ENCODE results near the gene MINDY2.
A peak's percentile ranks its signal among the peaks of the same experiment; 100 is the strongest.
"Not testable (repeated sequence)": the region's sequence is repeated elsewhere in the genome, so short reads cannot be mapped to it uniquely, and the experiment has no call there.

MINDY2 gene

GRCh38 chr15:58764468-58764867 lies 6.6 kb upstream of the MINDY2 start:
- Histone ChIP-seq H3K4me2 (ENCODE audit: low read length, poor library complexity, severe bottlenecking) (no peak overlapping the region), H2AFZ (ENCODE audit: low read depth, low read length) (no peak overlapping the region), H2BK12ac (ENCODE audit: low read length in 2 of 2) (no peak overlapping the region), H3K27me3 (ENCODE audit: control insufficient read depth in 1 of 2, insufficient read depth in 1 of 2, low read length in 2 of 2) (no peaks in the 10 kb centered on the region), H2BK15ac (ENCODE audit: low read depth, poor library complexity, severe bottlenecking) (no peak overlapping the region), H3K23ac (ENCODE audit: low read length in 2 of 2) (no peak overlapping the region), H3K4me1 (ENCODE audit: control insufficient read depth, insufficient read depth, low read depth, low read length) (no peaks in the 10 kb centered on the region), H3K79me1 (replicated peaks; ENCODE audit: low read length, poor library complexity, severe bottlenecking) (no peaks in the 10 kb centered on the region), H3K9ac (ENCODE audit: low read length) (no peak overlapping the region), H2AK5ac (ENCODE audit: low read length, severe bottlenecking) (no peak overlapping the region), H2BK5ac (ENCODE audit: low read depth, low read length, poor library complexity, severe bottlenecking) (no peak overlapping the region), H2BK120ac (ENCODE audit: low read depth, low read length) (no peak overlapping the region), H3K14ac (ENCODE audit: low read length in 2 of 2) (no peak overlapping the region), H3K4ac (ENCODE audit: low read depth in 1 of 2, low read length in 2 of 2) (no peak overlapping the region), H4K8ac (ENCODE audit: low read length) (no peak overlapping the region), H3K4me3 (ENCODE audit: insufficient read depth in 1 of 2, low read depth in 1 of 2, low read length in 2 of 2) (no peak overlapping the region), H3K18ac (ENCODE audit: low read depth in 1 of 2, low read length in 2 of 2) (no peak overlapping the region), H3K9me3 (ENCODE audit: control insufficient read depth, low read length) (peaks cover 15% of the 10 kb centered on the region), H3K27ac (ENCODE audit: low read length, poor library complexity, severe bottlenecking) (no peak overlapping the region), H4K91ac (ENCODE audit: low read length) (no peak overlapping the region), H3K36me3 (ENCODE audit: control insufficient read depth in 1 of 2, insufficient read depth in 2 of 2, low read depth in 1 of 2, low read length in 2 of 2) (no peaks in the 10 kb centered on the region)
- no peak for DNase-seq
- 84% methylated on average over 5 of the region's 5 CpGs for WGBS

GRCh38 chr15:58766290-58766689 lies 4.8 kb upstream of the MINDY2 start:
- H2BK120ac ChIP-seq (ENCODE audit: low read depth, low read length), result no peak overlapping the region
- H2AK5ac ChIP-seq (ENCODE audit: low read length, severe bottlenecking), result no peak overlapping the region
- H2BK15ac ChIP-seq (ENCODE audit: low read depth, poor library complexity, severe bottlenecking), result no peak overlapping the region
- H4K8ac ChIP-seq (ENCODE audit: low read length), result no peak overlapping the region
- H3K9me3 ChIP-seq (ENCODE audit: control insufficient read depth, low read length), result peaks cover 15% of the 10 kb centered on the region
- no peaks in the 10 kb centered on the region for H3K79me1 ChIP-seq (replicated peaks; ENCODE audit: low read length, poor library complexity, severe bottlenecking)
- no peak overlapping the region for H2BK5ac ChIP-seq (ENCODE audit: low read depth, low read length, poor library complexity, severe bottlenecking)
- WGBS, result 96% methylated on average over 5 of the region's 5 CpGs
- H3K27me3 ChIP-seq (ENCODE audit: control insufficient read depth in 1 of 2, insufficient read depth in 1 of 2, low read length in 2 of 2), result no peaks in the 10 kb centered on the region
- no peak overlapping the region for H3K4me3 ChIP-seq (ENCODE audit: insufficient read depth in 1 of 2, low read depth in 1 of 2, low read length in 2 of 2)
- no peak overlapping the region for H3K14ac ChIP-seq (ENCODE audit: low read length in 2 of 2)
- no peak overlapping the region for H3K4me2 ChIP-seq (ENCODE audit: low read length, poor library complexity, severe bottlenecking)
- DNase-seq, result no peak
- no peak overlapping the region for H3K23ac ChIP-seq (ENCODE audit: low read length in 2 of 2)
- no peak overlapping the region for H2AFZ ChIP-seq (ENCODE audit: low read depth, low read length)
- H3K27ac ChIP-seq (ENCODE audit: low read length, poor library complexity, severe bottlenecking), result no peak overlapping the region
- no peaks in the 10 kb centered on the region for H3K4me1 ChIP-seq (ENCODE audit: control insufficient read depth, insufficient read depth, low read depth, low read length)
- no peak overlapping the region for H2BK12ac ChIP-seq (ENCODE audit: low read length in 2 of 2)
- no peak overlapping the region for H3K9ac ChIP-seq (ENCODE audit: low read length)
- H3K4ac ChIP-seq (ENCODE audit: low read depth in 1 of 2, low read length in 2 of 2), result no peak overlapping the region
- no peaks in the 10 kb centered on the region for H3K36me3 ChIP-seq (ENCODE audit: control insufficient read depth in 1 of 2, insufficient read depth in 2 of 2, low read depth in 1 of 2, low read length in 2 of 2)
- no peak overlapping the region for H3K18ac ChIP-seq (ENCODE audit: low read depth in 1 of 2, low read length in 2 of 2)
- no peak overlapping the region for H4K91ac ChIP-seq (ENCODE audit: low read length)

DNA sequence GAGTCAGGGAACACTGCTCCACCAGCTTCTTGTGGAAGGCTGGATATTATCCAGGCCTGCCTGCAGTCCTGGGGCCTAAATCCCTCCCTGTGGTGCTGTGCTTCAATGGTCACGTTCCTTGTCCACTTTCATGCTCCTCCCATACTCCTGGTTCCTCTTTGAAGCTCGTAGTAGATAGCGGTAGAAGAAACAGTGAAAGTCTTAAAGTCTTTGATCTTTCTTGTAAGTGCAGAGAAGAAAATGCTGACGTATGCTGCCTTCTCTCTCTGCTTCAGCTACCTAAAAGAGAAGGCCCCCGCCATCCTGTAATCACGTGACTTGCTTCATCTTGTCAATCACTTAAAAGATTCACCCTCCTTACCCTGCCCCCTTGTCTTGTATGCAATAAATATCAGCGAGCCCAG lies 2.5 kb upstream of the MINDY2 start:
- not testable (repeated sequence) for H2BK12ac ChIP-seq (ENCODE audit: low read length in 2 of 2); H3K9ac ChIP-seq (ENCODE audit: low read length); H2BK5ac ChIP-seq (ENCODE audit: low read depth, low read length, poor library complexity, severe bottlenecking); H4K91ac ChIP-seq (ENCODE audit: low read length); DNase-seq; H3K27ac ChIP-seq (ENCODE audit: low read length, poor library complexity, severe bottlenecking); H2AK5ac ChIP-seq (ENCODE audit: low read length, severe bottlenecking); H3K79me1 ChIP-seq (replicated peaks; ENCODE audit: low read length, poor library complexity, severe bottlenecking); H3K4me2 ChIP-seq (ENCODE audit: low read length, poor library complexity, severe bottlenecking); H3K27me3 ChIP-seq (ENCODE audit: control insufficient read depth in 1 of 2, insufficient read depth in 1 of 2, low read length in 2 of 2); H3K23ac ChIP-seq (ENCODE audit: low read length in 2 of 2); H3K14ac ChIP-seq (ENCODE audit: low read length in 2 of 2); H3K18ac ChIP-seq (ENCODE audit: low read depth in 1 of 2, low read length in 2 of 2); H3K4me1 ChIP-seq (ENCODE audit: control insufficient read depth, insufficient read depth, low read depth, low read length); H2BK120ac ChIP-seq (ENCODE audit: low read depth, low read length); H2BK15ac ChIP-seq (ENCODE audit: low read depth, poor library complexity, severe bottlenecking); H3K4ac ChIP-seq (ENCODE audit: low read depth in 1 of 2, low read length in 2 of 2); H3K4me3 ChIP-seq (ENCODE audit: insufficient read depth in 1 of 2, low read depth in 1 of 2, low read length in 2 of 2); H3K36me3 ChIP-seq (ENCODE audit: control insufficient read depth in 1 of 2, insufficient read depth in 2 of 2, low read depth in 1 of 2, low read length in 2 of 2); H2AFZ ChIP-seq (ENCODE audit: low read depth, low read length); H4K8ac ChIP-seq (ENCODE audit: low read length)
- 92% methylated on average over 5 of the region's 7 CpGs for WGBS
- H3K9me3 ChIP-seq (ENCODE audit: control insufficient read depth, low read length), result peaks cover 15% of the 10 kb centered on the region

GRCh38 chr15:58770519-58770856 lies 614 bp upstream of the MINDY2 start:
- Histone ChIP-seq H2BK120ac (ENCODE audit: low read depth, low read length) (no peak overlapping the region), H3K23ac (ENCODE audit: low read length in 2 of 2) (no peak overlapping the region), H2BK12ac (ENCODE audit: low read length in 2 of 2) (no peak overlapping the region), H4K91ac (ENCODE audit: low read length) (no peak overlapping the region), H2AK5ac (ENCODE audit: low read length, severe bottlenecking) (no peak overlapping the region), H3K14ac (ENCODE audit: low read length in 2 of 2) (no peak overlapping the region), H3K4me2 (ENCODE audit: low read length, poor library complexity, severe bottlenecking) (peak overlapping the region; percentile 50), H3K79me1 (replicated peaks; ENCODE audit: low read length, poor library complexity, severe bottlenecking) (peaks cover 4% of the 10 kb centered on the region), H3K27me3 (ENCODE audit: control insufficient read depth in 1 of 2, insufficient read depth in 1 of 2, low read length in 2 of 2) (no peaks in the 10 kb centered on the region), H3K18ac (ENCODE audit: low read depth in 1 of 2, low read length in 2 of 2) (peak overlapping the region; percentile 16 to 58), H3K4ac (ENCODE audit: low read depth in 1 of 2, low read length in 2 of 2) (no peak overlapping the region), H4K8ac (ENCODE audit: low read length) (peak overlapping the region; percentile 75), H3K36me3 (ENCODE audit: control insufficient read depth in 1 of 2, insufficient read depth in 2 of 2, low read depth in 1 of 2, low read length in 2 of 2) (peaks cover 0 to 3% of the 10 kb centered on the region in 2 experiments), H2AFZ (ENCODE audit: low read depth, low read length) (peak overlapping the region; percentile 20), H3K27ac (ENCODE audit: low read length, poor library complexity, severe bottlenecking) (peak overlapping the region; percentile 79), H3K9ac (ENCODE audit: low read length) (peak overlapping the region; percentile 92), H3K4me1 (ENCODE audit: control insufficient read depth, insufficient read depth, low read depth, low read length) (peaks cover 3% of the 10 kb centered on the region), H2BK5ac (ENCODE audit: low read depth, low read length, poor library complexity, severe bottlenecking) (peak overlapping the region; percentile 1), H3K4me3 (ENCODE audit: insufficient read depth in 1 of 2, low read depth in 1 of 2, low read length in 2 of 2) (peak overlapping the region in 1 of 2 experiments; percentile 95), H2BK15ac (ENCODE audit: low read depth, poor library complexity, severe bottlenecking) (no peak overlapping the region), H3K9me3 (ENCODE audit: control insufficient read depth, low read length) (peaks cover 5% of the 10 kb centered on the region)
- WGBS, result 14% methylated on average over 9 of the region's 9 CpGs
- DNase-seq, result peak; percentile 86

Measured in mesenchymal stem cell (in vitro differentiated cells and primary cell).